ENCODE data around the gene XKR8. TPM values are rescaled to one million over a fixed set of nuclear protein-coding genes. Genes with fewer than 3 reads are reported as not detected.

Gene XKR8
- total RNA-seq, 1 donor from 2014 or later: 7.8 TPM

- H3K4me1 Mint-ChIP-seq (ENCODE audit: low read depth): no peaks in the 10 kb centered on the region
- TF ChIP-seq CTCF (IDR thresholded peaks at IDR 0.05): no peak
- H3K27ac Mint-ChIP-seq (ENCODE audit: unreplicated experiment): no peak overlapping the region
- no peak for DNase-seq (ENCODE audit: low spot score)
- H3K36me3 Mint-ChIP-seq (ENCODE audit: low read depth): no peaks in the 10 kb centered on the region
- no peak overlapping the region for H3K4me3 Mint-ChIP-seq (ENCODE audit: unreplicated experiment)
- H3K9me3 Mint-ChIP-seq (ENCODE audit: low read depth): no peaks in the 10 kb centered on the region
- no peaks in the 10 kb centered on the region for H3K27me3 Mint-ChIP-seq (ENCODE audit: low read depth)
These were observed 31.4 kb upstream of the XKR8 start for GRCh38 chr1:27928216-27928954.

GRCh38 chr1:27931184-27931583 lies 28.6 kb upstream of the XKR8 start:
- Mint-ChIP-seq H3K4me1 (ENCODE audit: low read depth) (peaks cover 13% of the 10 kb centered on the region), H3K27me3 (ENCODE audit: low read depth) (peaks cover 12% of the 10 kb centered on the region), H3K4me3 (ENCODE audit: unreplicated experiment) (no peak overlapping the region), H3K27ac (ENCODE audit: unreplicated experiment) (no peak overlapping the region), H3K36me3 (ENCODE audit: low read depth) (no peaks in the 10 kb centered on the region), H3K9me3 (ENCODE audit: low read depth) (no peaks in the 10 kb centered on the region)
- no peak for TF ChIP-seq CTCF (IDR thresholded peaks at IDR 0.05)
- DNase-seq (ENCODE audit: low spot score): no peak

- no peak overlapping the region for H3K4me3 Mint-ChIP-seq (ENCODE audit: unreplicated experiment)
- no peaks in the 10 kb centered on the region for H3K9me3 Mint-ChIP-seq (ENCODE audit: low read depth)
- no peak overlapping the region for H3K27ac Mint-ChIP-seq (ENCODE audit: unreplicated experiment)
- no peak for DNase-seq (ENCODE audit: low spot score)
- peaks cover 12% of the 10 kb centered on the region for H3K27me3 Mint-ChIP-seq (ENCODE audit: low read depth)
- H3K4me1 Mint-ChIP-seq (ENCODE audit: low read depth): peaks cover 13% of the 10 kb centered on the region
- TF ChIP-seq CTCF (IDR thresholded peaks at IDR 0.05): no peak
- no peaks in the 10 kb centered on the region for H3K36me3 Mint-ChIP-seq (ENCODE audit: low read depth)
These were observed 28.0 kb upstream of the XKR8 start for GRCh38 chr1:27931759-27932158.

- no peak within 1 kb of the TSS for H3K27ac Mint-ChIP-seq (ENCODE audit: unreplicated experiment)
- H3K27me3 Mint-ChIP-seq (ENCODE audit: low read depth): peaks cover 12% of the 10 kb centered on the region
- H3K4me1 Mint-ChIP-seq (ENCODE audit: low read depth): peaks cover 16% of the 10 kb centered on the region
- H3K4me3 Mint-ChIP-seq (ENCODE audit: unreplicated experiment): peak within 1 kb of the TSS; percentile 14
- TF ChIP-seq CTCF (IDR thresholded peaks at IDR 0.05): peak; percentile 24
- DNase-seq (ENCODE audit: low spot score): no peak
- no peaks in the 10 kb centered on the region for H3K36me3 Mint-ChIP-seq (ENCODE audit: low read depth)
- H3K9me3 Mint-ChIP-seq (ENCODE audit: low read depth): no peaks in the 10 kb centered on the region
These were observed 24.8 kb upstream of the XKR8 start, which contains the start of gene SMPDL3B for GRCh38 chr1:27934818-27935549. Gene SMPDL3B, plus strand, starts transcription at chr1:27935000. Its CDS starts 184 bp downstream, at chr1:27935184.

GRCh38 chr1:27935721-27936120 lies 24.1 kb upstream of the XKR8 start:
- Mint-ChIP-seq H3K27ac (ENCODE audit: unreplicated experiment) (no peak overlapping the region), H3K36me3 (ENCODE audit: low read depth) (no peaks in the 10 kb centered on the region), H3K27me3 (ENCODE audit: low read depth) (peaks cover 12% of the 10 kb centered on the region), H3K9me3 (ENCODE audit: low read depth) (no peaks in the 10 kb centered on the region), H3K4me3 (ENCODE audit: unreplicated experiment) (no peak overlapping the region), H3K4me1 (ENCODE audit: low read depth) (peaks cover 16% of the 10 kb centered on the region)
- peak; percentile 24 for DNase-seq (ENCODE audit: low spot score)
- no peak for TF ChIP-seq CTCF (IDR thresholded peaks at IDR 0.05)

Data from chondrocyte (in vitro differentiated cells).